HL-60/S4 treated with retinoic acid at 250 ng/mL for 4 days and 3 days (cell line): Measurements from ENCODE around the gene C5orf22.
"Not testable (repeated sequence)": the region's sequence is repeated elsewhere in the genome, so short reads cannot be mapped to it uniquely, and the experiment has no call there.

Experiments used
- in situ Hi-C: fragments of 300-500 bp; cut with MboI; formaldehyde crosslinking; loops from 2 replicates; pipeline ENCODE4 v1.7.0; 2022; ENCODE audit warnings: low sequenced_read_pairs

C5orf22 gene

GRCh38 chr5:31553863-31554262, 21.8 kb downstream of the C5orf22 start:
- in situ Hi-C loops: no loop called here

GRCh38 chr5:31554552-31554951, 22.5 kb downstream of the C5orf22 start:
- in situ Hi-C loops: no loop called here

- in situ Hi-C loops: no loop called here
Measured at GRCh38 chr5:31556461-31556860, 24.4 kb downstream of the C5orf22 start.

GRCh38 chr5:31559942-31560341, 27.8 kb downstream of the C5orf22 start:
- in situ Hi-C loops: no loop called here

DNA sequence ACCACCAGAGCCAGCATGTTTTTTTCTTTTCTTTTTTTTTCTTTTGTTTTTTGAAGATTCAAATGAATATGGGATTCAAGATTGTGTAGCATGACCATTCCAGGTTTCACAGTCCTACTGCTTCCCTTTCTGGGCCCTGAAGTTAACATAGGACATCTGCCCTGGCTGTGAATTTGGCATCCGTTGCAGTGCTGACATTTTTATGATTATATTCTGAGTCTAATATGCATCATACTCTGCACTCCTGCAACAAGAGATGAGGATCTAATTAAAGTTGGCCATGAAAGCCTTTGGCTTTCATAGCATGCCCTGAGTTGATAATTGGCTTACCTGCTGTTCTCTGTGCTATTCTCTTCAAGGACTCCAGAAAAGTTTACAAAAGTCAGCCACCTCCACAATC, 29.8 kb downstream of the C5orf22 start:
- in situ Hi-C loops: no loop called here

GRCh38 chr5:31563216-31563615, 31.1 kb downstream of the C5orf22 start:
- in situ Hi-C loops: no loop called here

DNA sequence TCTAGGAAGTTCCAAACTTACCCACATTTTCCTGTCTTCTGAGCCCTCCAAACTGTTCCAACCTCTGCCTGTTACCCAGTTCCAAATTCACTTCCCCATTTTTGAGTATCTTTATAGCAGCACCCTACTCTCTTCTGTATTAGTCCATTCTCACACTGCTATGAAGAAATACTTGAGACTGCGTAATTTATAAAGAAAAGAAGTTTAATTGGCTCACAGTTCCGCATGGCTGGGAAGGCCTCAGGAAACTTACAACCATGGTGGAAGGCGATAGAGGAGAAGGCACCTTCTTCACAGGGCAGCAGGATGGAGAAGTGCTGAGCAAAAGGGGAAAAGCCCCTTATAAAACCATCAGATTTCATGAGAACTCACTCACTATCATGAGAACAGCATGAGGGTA, 34.3 kb downstream of the C5orf22 start:
- in situ Hi-C loops: not testable (repeated sequence)

GRCh38 chr5:31568302-31568835, 36.3 kb downstream of the C5orf22 start:
- in situ Hi-C loops: no loop called here

DNA sequence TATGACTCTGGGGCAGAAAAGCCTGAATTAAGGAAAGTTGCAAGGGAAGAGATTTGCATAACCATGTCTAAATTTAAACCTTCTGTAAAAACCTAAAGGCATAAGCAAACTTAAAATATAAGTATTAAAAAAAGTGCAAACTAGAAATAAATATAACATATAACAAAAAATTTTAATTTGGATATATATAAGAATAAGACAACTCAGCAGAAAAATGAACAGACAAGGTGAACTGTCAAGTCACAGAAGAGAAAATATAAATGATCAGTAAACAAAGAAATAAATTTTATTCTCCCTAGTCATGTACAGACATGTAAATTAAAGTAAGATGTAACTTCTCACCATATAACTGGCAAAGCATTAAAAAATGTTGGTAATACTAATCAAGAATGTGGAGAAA, 37.0 kb downstream of the C5orf22 start:
- in situ Hi-C loops: no loop called here

DNA sequence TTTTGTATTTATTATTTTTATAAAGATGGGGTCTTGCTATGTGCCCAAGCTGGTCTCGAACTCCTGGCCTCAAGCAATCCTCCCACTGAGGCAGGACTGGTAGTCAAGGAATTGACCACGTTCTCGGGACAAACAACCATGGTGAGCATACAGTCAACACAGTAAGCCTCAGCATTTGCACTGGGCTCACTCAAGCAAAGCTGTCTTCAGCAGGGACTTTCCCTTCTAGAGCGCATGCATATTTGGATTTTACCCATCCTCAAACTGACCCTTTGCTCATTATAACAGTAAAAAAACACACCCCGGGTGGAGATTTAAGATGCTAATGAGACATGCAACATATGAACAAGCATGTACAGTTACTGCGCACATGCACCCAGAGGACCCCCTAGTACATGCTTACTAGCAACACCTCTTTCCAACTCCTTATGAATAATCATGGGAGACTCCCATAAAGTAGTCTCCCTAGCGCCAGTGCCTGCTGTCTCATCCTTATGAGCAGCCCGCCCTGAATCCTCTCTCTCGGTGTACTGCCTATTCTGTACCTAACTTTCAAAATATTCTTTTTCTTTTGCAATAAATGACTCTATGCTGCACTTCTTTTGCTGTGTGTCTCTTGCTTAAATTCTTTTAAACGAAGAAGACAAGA, 41.5 kb downstream of the C5orf22 start:
- in situ Hi-C loops: no loop called here

DNA sequence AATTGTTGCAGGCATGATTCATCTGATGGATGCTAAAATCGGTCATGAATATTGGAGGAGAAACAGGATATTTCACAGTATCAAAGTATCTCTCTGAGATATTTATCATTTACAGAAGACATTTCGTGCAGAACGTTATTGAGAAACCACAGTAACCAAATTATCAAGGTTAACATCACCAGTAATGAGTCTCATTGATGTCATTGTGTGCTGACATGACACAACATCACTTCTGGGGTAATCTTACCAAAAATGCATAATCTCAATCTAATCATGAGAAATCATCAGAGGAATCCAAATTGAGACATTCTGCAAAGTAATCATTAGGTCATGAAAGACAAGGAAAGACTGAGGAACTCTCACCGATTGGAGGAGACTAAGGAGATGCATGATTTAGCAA, 42.7 kb downstream of the C5orf22 start:
- in situ Hi-C loops: loop anchor here (25.0 kb wide), 1 partner anchor 513 kb away; no protein-coding TSS in a partner anchor

DNA sequence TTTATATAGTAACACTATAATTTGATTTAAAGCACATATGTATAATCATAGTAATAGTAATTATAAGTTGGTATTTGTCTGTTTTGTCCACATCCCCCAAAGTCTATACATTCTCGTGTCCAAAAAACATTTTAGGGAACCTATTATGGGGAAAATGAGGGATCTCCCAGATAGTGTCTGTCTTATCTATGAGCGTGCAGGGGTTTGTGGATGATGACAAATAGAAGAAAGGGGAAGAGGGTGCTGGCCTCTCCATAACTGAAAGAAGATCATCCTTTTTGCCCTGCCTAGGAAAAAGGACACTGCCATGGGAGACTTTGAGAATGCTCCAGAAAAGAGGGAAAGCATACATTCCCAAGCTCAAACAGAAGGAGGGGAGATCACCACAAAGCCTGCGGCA, 45.3 kb downstream of the C5orf22 start:
- in situ Hi-C loops: loop anchor here (25.0 kb wide), 1 partner anchor 510 kb away; no protein-coding TSS in a partner anchor

DNA sequence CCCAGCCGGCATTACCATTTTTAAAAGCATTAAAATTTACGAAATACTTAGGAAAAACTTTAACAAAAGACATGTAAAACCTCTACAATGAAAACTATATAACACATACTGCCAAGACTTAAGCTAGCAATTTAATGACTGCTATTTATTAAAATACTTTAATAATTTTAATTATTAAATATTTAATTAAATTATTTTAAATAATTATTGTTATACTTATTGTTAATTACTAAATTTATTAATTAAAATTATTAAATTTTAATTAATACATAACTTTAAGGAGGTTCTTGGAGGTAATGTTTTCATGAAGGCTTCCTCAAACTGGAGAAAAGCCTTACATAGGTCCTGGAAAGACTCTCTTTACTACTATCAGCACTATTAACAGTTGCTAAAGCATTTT, 47.5 kb downstream of the C5orf22 start:
- in situ Hi-C loops: loop anchor here (25.0 kb wide), 1 partner anchor 508 kb away; no protein-coding TSS in a partner anchor

- in situ Hi-C loops: loop anchor here (25.0 kb wide), 1 partner anchor 506 kb away; no protein-coding TSS in a partner anchor
Measured at GRCh38 chr5:31581498-31582099, 49.5 kb downstream of the C5orf22 start.

GRCh38 chr5:31583129-31583528, 51.0 kb downstream of the C5orf22 start:
- in situ Hi-C loops: loop anchor here (25.0 kb wide), 1 partner anchor 504 kb away; no protein-coding TSS in a partner anchor

DNA sequence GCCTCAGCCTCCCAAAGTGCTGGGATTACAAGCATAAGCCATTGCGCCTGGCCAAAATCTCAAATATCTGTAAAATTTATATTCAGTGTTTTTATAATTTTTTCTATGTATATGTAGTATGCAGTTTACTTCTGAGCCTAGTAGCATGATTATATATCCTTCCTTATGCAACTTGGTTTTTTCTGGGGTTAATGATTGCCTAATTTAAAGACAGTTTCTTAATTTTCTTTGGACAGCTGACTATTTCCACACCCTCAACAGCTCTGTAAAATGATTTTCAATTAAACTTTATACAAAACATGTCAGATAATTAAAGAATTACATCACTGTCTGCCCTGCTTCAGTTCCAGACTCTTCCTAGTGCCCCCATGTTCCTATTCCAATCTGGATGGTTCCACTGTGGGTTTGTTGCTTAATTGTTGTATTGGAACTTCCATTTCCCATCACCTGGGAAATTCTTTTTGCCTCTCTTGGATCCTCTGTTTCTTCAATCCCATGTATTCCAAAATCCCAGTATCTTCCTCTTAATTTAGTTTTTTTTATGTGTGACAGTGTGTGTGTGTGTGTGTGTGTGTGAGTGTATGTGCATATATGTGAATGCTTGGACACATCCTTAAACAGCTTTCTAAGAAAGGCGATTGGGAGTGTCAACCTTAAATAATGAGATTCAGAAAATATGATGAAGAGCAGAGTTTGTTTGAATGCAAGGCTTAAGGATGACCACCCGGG, 53.2 kb downstream of the C5orf22 start:
- in situ Hi-C loops: loop anchor here (25.0 kb wide), 1 partner anchor 502 kb away; no protein-coding TSS in a partner anchor

- in situ Hi-C loops: loop anchor here (25.0 kb wide), 1 partner anchor 501 kb away; no protein-coding TSS in a partner anchor
Measured at GRCh38 chr5:31585895-31586270, 53.8 kb downstream of the C5orf22 start.

GRCh38 chr5:31587546-31587945, 55.4 kb downstream of the C5orf22 start:
- in situ Hi-C loops: loop anchor here (25.0 kb wide), 1 partner anchor 500 kb away; no protein-coding TSS in a partner anchor

- in situ Hi-C loops: loop anchor here (25.0 kb wide), 1 partner anchor 494 kb away; no protein-coding TSS in a partner anchor
Measured at GRCh38 chr5:31593665-31594064, 61.6 kb downstream of the C5orf22 start.

- in situ Hi-C loops: loop anchor here (25.0 kb wide), 1 partner anchor 491 kb away; no protein-coding TSS in a partner anchor
Measured at GRCh38 chr5:31596354-31596753, 64.3 kb downstream of the C5orf22 start.
